ENCODE measurements around the gene TRIM8. TPM values are rescaled to one million over a fixed set of nuclear protein-coding genes. Genes with fewer than 3 reads are reported as not detected.

Gene TRIM8
- polyA plus RNA-seq, 4 donors: 38.1 to 65.1 (median 44.7) TPM

DNA sequence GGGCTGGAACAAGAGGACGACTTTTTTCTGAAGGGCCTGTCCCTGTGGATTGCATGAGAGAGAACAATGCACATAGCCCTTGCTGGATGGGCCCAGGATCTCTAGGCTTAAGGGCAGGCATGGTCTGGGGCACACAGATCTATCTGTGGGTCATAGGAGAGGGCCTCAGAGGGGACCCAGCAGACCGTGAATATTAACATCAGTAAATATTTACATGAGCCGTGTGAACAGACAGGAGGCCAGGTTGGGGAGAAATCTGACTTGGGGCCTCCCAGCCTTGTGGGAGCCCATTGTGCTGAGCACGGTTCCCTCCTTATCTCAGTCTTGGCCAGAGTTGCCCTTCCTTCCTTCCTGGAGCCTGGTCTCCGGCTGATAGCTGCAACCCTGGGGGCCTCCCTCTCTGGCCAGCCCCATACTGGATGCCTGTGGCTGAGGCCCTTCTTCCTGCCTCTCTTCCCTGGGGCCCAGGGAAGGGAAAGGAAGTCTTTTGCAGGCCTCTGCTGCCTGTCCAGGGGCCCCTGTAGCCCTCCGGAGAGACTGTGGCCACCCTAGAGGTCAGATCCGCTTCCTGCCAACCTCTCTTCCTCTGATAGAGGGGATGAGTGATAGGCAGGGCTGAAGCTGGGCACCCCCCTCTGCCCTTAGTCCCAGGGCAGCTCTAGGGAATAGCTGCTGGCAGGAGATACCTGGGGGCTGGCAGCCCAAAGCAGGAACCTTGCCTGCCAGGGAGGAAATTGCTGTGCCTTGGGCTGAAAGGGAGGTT, 44.5 kb upstream of the TRIM8 start:
- WGBS, 3 donors: 54 to 61% (median 58%) methylated on average over 7 of the region's 7 CpGs
- DNase-seq: peak in 1 of 2 donors; percentile 87
- FAIRE-seq: no peak

DNA sequence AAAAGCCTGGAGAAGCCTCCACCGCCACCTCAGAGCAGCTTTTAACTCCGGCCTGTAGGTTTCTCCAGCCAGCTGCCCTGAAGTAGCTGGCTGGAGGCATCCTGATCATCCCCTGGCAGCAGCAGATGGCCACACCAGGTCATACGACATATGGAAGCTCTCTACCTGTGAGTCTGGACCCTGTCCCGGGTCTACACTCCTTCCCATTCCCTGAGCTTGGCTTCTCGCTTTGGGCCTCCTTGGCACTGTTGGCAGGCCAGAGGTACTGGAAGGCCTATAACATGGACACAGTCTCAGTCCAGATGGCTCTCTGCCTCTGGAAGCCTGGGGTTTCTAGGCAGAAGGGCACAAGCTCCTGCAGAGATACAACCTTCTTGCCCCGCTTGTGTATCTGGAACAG, 43.5 kb upstream of the TRIM8 start:
- FAIRE-seq: no peak
- H3K9me3 ChIP-seq (ENCODE audit: control insufficient read depth in 2 of 2, insufficient read depth in 1 of 2, low read depth in 1 of 2, low read length in 1 of 2): no peaks in the 10 kb centered on the region
- H3K27ac ChIP-seq (ENCODE audit: low read depth in 1 of 3, low read length in 2 of 3): peak overlapping the region in 2 of 3 donors; percentile 14 to 68
- H3K4me3 ChIP-seq (ENCODE audit: low read depth in 1 of 3, low read length in 3 of 3): no peak overlapping the region
- peaks cover 3 to 76% (median 8%) of the 10 kb centered on the region in 3 donors for H3K36me3 ChIP-seq (ENCODE audit: control insufficient read depth in 3 of 3, insufficient read depth in 2 of 3, low read depth in 1 of 3, low read length in 3 of 3)
- peaks cover 0 to 63% (median 0%) of the 10 kb centered on the region in 3 donors for H3K4me1 ChIP-seq (ENCODE audit: control insufficient read depth in 3 of 3, insufficient read depth in 2 of 3, low read depth in 1 of 3, low read length in 2 of 3)
- no peak for DNase-seq
- WGBS, 3 donors: 91 to 99% (median 93%) methylated on average over 5 to 6 of the region's 6 CpGs
- H3K27me3 ChIP-seq (ENCODE audit: control insufficient read depth in 3 of 3, insufficient read depth in 3 of 3, low read length in 3 of 3): no peaks in the 10 kb centered on the region

More for the DNA sequence above, 44.5 kb upstream of the TRIM8 start:
- peaks cover 3 to 74% (median 8%) of the 10 kb centered on the region in 3 donors for H3K36me3 ChIP-seq (ENCODE audit: control insufficient read depth in 3 of 3, insufficient read depth in 2 of 3, low read depth in 1 of 3, low read length in 3 of 3)
- peaks cover 0 to 60% (median 0%) of the 10 kb centered on the region in 3 donors for H3K4me1 ChIP-seq (ENCODE audit: control insufficient read depth in 3 of 3, insufficient read depth in 2 of 3, low read depth in 1 of 3, low read length in 2 of 3)
- H3K27ac ChIP-seq (ENCODE audit: low read depth in 1 of 3, low read length in 2 of 3): peak overlapping the region in 2 of 3 donors; percentile 32 to 68
- no peaks in the 10 kb centered on the region for H3K9me3 ChIP-seq (ENCODE audit: control insufficient read depth in 2 of 2, insufficient read depth in 1 of 2, low read depth in 1 of 2, low read length in 1 of 2)
- no peaks in the 10 kb centered on the region for H3K27me3 ChIP-seq (ENCODE audit: control insufficient read depth in 3 of 3, insufficient read depth in 3 of 3, low read length in 3 of 3)
- no peak overlapping the region for H3K4me3 ChIP-seq (ENCODE audit: low read depth in 1 of 3, low read length in 3 of 3)

DNA sequence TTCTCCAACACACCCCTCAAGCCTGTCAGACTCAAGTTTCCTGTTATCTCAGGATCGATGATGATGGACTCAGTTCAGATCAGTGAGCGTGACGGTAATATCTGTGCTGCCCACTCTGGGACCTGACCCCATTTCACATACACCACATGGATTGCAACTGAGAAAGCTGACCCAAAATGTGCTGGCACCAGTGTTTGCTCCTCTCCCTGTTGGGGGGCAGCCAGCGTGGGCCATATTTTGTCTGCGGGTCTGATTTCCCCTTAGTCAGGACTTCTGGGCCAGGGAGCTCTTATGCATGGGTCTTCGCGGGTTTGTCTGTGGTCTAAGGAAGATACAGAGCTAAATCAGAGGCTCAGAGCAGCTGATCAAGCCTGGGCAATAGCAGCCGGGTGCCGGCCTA, 42.6 kb upstream of the TRIM8 start:
- Histone ChIP-seq H3K27ac (ENCODE audit: low read depth in 1 of 3, low read length in 2 of 3) (peak overlapping the region in 1 of 3 donors; percentile 60), H3K27me3 (ENCODE audit: control insufficient read depth in 3 of 3, insufficient read depth in 3 of 3, low read length in 3 of 3) (no peaks in the 10 kb centered on the region), H3K36me3 (ENCODE audit: control insufficient read depth in 3 of 3, insufficient read depth in 2 of 3, low read depth in 1 of 3, low read length in 3 of 3) (peaks cover 3 to 73% (median 8%) of the 10 kb centered on the region in 3 donors), H3K4me3 (ENCODE audit: low read depth in 1 of 3, low read length in 3 of 3) (no peak overlapping the region), H3K4me1 (ENCODE audit: control insufficient read depth in 3 of 3, insufficient read depth in 2 of 3, low read depth in 1 of 3, low read length in 2 of 3) (peaks cover 0 to 56% (median 0%) of the 10 kb centered on the region in 3 donors), H3K9me3 (ENCODE audit: control insufficient read depth in 2 of 2, insufficient read depth in 1 of 2, low read depth in 1 of 2, low read length in 1 of 2) (no peaks in the 10 kb centered on the region)
- WGBS, 3 donors: 89 to 96% (median 94%) methylated on average over 9 of the region's 9 CpGs
- FAIRE-seq (no peak), DNase-seq (no peak)

DNA sequence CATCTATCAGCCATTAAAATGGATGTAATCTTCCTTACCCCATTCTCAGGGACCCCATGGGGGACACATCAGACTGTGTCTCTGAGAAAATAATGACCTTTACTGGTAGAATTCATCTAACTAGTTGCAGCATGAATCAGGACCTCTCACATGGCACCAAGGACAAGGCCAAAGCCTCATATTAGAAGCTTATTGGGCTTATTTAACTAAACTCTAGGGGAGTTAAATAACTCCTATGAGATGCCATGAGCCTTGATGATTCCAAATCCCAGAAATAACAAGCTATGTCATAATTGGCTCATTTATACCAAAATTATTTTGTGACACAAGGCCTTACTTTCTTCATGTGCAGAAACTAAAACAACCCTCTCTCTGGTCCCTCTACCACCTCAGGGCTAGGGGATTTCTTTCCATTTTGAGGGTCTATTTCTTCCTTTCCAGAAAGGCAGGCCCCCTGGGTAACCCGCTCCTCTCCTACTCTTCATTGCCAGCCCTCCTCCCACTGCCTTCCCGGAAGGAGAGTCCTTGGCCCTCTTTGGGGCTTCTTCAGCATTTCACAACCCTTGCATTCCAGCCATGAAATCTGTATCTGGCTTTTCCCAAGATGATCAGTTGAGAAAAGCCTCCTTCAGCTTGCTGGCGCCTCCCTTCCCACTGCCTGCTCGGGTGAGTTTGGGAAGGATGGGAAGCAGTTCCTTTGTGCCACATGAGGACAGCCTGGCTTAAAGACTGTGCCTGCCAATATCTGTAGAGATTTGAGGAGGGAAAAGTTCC, 41.8 kb upstream of the TRIM8 start:
- H3K27ac ChIP-seq (ENCODE audit: low read depth in 1 of 3, low read length in 2 of 3): peak overlapping the region in 1 of 3 donors; percentile 60
- H3K36me3 ChIP-seq (ENCODE audit: control insufficient read depth in 3 of 3, insufficient read depth in 2 of 3, low read depth in 1 of 3, low read length in 3 of 3): peaks cover 3 to 70% (median 8%) of the 10 kb centered on the region in 3 donors
- H3K4me3 ChIP-seq (ENCODE audit: low read depth in 1 of 3, low read length in 3 of 3): no peak overlapping the region
- WGBS, 3 donors: 75 to 93% (median 93%) methylated on average over 4 of the region's 4 CpGs
- DNase-seq (no peak), FAIRE-seq (no peak)
- H3K27me3 ChIP-seq (ENCODE audit: control insufficient read depth in 3 of 3, insufficient read depth in 3 of 3, low read length in 3 of 3): no peaks in the 10 kb centered on the region
- H3K9me3 ChIP-seq (ENCODE audit: control insufficient read depth in 2 of 2, insufficient read depth in 1 of 2, low read depth in 1 of 2, low read length in 1 of 2): no peaks in the 10 kb centered on the region
- H3K4me1 ChIP-seq (ENCODE audit: control insufficient read depth in 3 of 3, insufficient read depth in 2 of 3, low read depth in 1 of 3, low read length in 2 of 3): peaks cover 0 to 48% (median 0%) of the 10 kb centered on the region in 3 donors

DNA sequence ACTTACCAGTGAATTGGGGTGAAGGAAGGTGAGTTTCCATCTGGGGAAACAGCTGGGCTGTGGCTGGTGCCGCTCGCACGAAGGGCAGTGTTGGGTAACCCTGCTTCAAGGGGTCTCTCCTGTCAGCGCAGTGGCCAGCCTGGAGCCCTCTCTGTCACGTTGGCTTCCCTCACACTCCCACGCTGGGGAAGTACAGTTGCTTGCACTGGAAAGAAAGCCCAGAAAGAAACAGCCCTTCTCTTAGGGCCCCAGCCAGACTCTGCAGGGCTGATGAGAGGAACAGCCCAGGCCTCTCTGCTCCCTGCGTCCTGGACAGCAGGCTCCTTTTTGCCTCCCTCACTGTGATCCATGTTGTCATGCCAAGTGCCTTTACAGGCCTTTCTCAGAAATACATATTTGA, 40.3 kb upstream of the TRIM8 start:
- FAIRE-seq: no peak

DNA sequence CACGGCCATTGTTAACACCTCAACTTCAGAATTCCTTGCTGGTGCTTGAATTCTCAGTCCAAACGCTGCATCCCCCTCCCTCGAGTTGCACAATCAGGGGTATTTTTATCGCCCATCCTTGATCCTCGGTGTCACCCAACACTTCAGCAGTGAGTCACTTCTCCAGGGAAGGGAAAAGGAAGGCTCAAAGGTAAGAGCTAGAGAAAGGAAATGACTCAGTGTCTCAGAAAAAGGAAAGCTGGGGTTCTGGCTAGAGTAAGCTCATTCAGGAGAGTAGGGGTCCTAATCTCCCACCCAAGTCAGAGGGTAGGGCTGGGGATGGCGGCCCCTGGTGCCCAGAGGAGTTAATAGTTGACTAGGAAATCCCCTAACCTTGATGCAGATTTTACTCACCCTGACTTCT, 39.8 kb upstream of the TRIM8 start:
- no peak for FAIRE-seq
- peaks cover 3 to 55% (median 8%) of the 10 kb centered on the region in 3 donors for H3K36me3 ChIP-seq (ENCODE audit: control insufficient read depth in 3 of 3, insufficient read depth in 2 of 3, low read depth in 1 of 3, low read length in 3 of 3)
- H3K4me1 ChIP-seq (ENCODE audit: control insufficient read depth in 3 of 3, insufficient read depth in 2 of 3, low read depth in 1 of 3, low read length in 2 of 3): peaks cover 0 to 35% (median 0%) of the 10 kb centered on the region in 3 donors
- peak; percentile 60 to 72 for DNase-seq
- H3K9me3 ChIP-seq (ENCODE audit: control insufficient read depth in 2 of 2, insufficient read depth in 1 of 2, low read depth in 1 of 2, low read length in 1 of 2): no peaks in the 10 kb centered on the region
- H3K27me3 ChIP-seq (ENCODE audit: control insufficient read depth in 3 of 3, insufficient read depth in 3 of 3, low read length in 3 of 3): no peaks in the 10 kb centered on the region
- no peak overlapping the region for H3K4me3 ChIP-seq (ENCODE audit: low read depth in 1 of 3, low read length in 3 of 3)
- 54 to 66% (median 61%) methylated on average over 6 of the region's 6 CpGs for WGBS, 3 donors
- peak overlapping the region in 2 of 3 donors; percentile 60 to 71 for H3K27ac ChIP-seq (ENCODE audit: low read depth in 1 of 3, low read length in 2 of 3)

More for the DNA sequence above, 40.3 kb upstream of the TRIM8 start:
- Histone ChIP-seq H3K4me3 (ENCODE audit: low read depth in 1 of 3, low read length in 3 of 3) (no peak overlapping the region), H3K27ac (ENCODE audit: low read depth in 1 of 3, low read length in 2 of 3) (peak overlapping the region in 2 of 3 donors; percentile 51), H3K27me3 (ENCODE audit: control insufficient read depth in 3 of 3, insufficient read depth in 3 of 3, low read length in 3 of 3) (no peaks in the 10 kb centered on the region), H3K4me1 (ENCODE audit: control insufficient read depth in 3 of 3, insufficient read depth in 2 of 3, low read depth in 1 of 3, low read length in 2 of 3) (peaks cover 0 to 39% (median 0%) of the 10 kb centered on the region in 3 donors), H3K36me3 (ENCODE audit: control insufficient read depth in 3 of 3, insufficient read depth in 2 of 3, low read depth in 1 of 3, low read length in 3 of 3) (peaks cover 3 to 60% (median 8%) of the 10 kb centered on the region in 3 donors), H3K9me3 (ENCODE audit: control insufficient read depth in 2 of 2, insufficient read depth in 1 of 2, low read depth in 1 of 2, low read length in 1 of 2) (no peaks in the 10 kb centered on the region)
- WGBS, 3 donors: 76 to 99% (median 96%) methylated on average over 7 of the region's 7 CpGs
- no peak for DNase-seq

DNA sequence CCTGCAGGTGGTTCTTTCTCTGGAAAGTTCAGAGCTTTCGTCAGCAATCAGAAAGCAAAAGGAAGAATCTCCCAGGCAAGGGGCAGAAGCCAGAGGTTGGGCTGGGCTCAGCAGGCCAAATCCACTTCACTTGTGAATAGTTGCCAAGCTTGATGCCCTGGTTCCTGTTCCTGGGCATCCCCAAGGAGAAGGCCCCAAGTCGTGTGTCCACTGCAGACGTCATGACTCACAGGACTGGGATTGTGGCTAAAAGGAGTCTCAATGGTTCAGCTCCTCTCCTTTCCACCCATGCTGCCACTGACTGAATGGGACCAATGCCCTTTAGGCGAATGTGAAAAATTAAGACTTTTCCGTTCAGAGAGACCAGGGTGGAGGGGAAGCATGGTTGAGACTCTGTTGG, 38.6 kb upstream of the TRIM8 start:
- no peak overlapping the region for H3K27ac ChIP-seq (ENCODE audit: low read depth in 1 of 3, low read length in 2 of 3)
- peaks cover 0 to 22% (median 0%) of the 10 kb centered on the region in 3 donors for H3K4me1 ChIP-seq (ENCODE audit: control insufficient read depth in 3 of 3, insufficient read depth in 2 of 3, low read depth in 1 of 3, low read length in 2 of 3)
- peaks cover 3 to 46% (median 8%) of the 10 kb centered on the region in 3 donors for H3K36me3 ChIP-seq (ENCODE audit: control insufficient read depth in 3 of 3, insufficient read depth in 2 of 3, low read depth in 1 of 3, low read length in 3 of 3)
- H3K9me3 ChIP-seq (ENCODE audit: control insufficient read depth in 2 of 2, insufficient read depth in 1 of 2, low read depth in 1 of 2, low read length in 1 of 2): no peaks in the 10 kb centered on the region
- 84 to 93% (median 86%) methylated on average over 5 of the region's 5 CpGs for WGBS, 3 donors
- H3K27me3 ChIP-seq (ENCODE audit: control insufficient read depth in 3 of 3, insufficient read depth in 3 of 3, low read length in 3 of 3): no peaks in the 10 kb centered on the region
- DNase-seq: no peak
- H3K4me3 ChIP-seq (ENCODE audit: low read depth in 1 of 3, low read length in 3 of 3): no peak overlapping the region
- FAIRE-seq: no peak

DNA sequence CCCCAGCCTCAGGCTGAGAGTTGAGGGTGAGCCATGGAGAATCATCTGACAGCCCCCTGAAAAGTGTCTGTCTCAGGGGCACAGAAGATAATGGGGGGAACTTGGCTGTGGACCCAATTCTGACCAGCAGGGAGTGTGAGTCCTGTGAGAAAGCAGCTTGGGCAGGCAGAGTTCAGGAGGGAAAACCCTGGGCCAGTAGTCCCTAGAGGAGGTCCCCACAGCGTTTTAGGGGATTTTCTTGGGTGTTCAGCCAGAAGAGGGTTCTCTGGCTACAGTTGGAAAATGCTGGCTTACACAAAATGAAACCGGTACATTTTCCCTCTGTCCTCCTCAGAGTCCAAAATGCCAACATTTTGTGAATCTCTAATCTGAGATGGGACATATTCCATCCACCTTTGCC, 35.8 kb upstream of the TRIM8 start:
- FAIRE-seq (no peak), DNase-seq (no peak)
- Histone ChIP-seq H3K36me3 (ENCODE audit: control insufficient read depth in 3 of 3, insufficient read depth in 2 of 3, low read depth in 1 of 3, low read length in 3 of 3) (peaks cover 0 to 42% (median 0%) of the 10 kb centered on the region in 3 donors), H3K27ac (ENCODE audit: low read depth in 1 of 3, low read length in 2 of 3) (no peak overlapping the region), H3K4me3 (ENCODE audit: low read depth in 1 of 3, low read length in 3 of 3) (no peak overlapping the region), H3K9me3 (ENCODE audit: control insufficient read depth in 2 of 2, insufficient read depth in 1 of 2, low read depth in 1 of 2, low read length in 1 of 2) (no peaks in the 10 kb centered on the region), H3K27me3 (ENCODE audit: control insufficient read depth in 3 of 3, insufficient read depth in 3 of 3, low read length in 3 of 3) (no peaks in the 10 kb centered on the region), H3K4me1 (ENCODE audit: control insufficient read depth in 3 of 3, insufficient read depth in 2 of 3, low read depth in 1 of 3, low read length in 2 of 3) (peaks cover 0 to 19% (median 5%) of the 10 kb centered on the region in 3 donors)
- WGBS, 3 donors: 64 to 82% (median 79%) methylated on average over 2 of the region's 2 CpGs

Data from small intestine (tissue), 7 donors.